ENCODE results near the gene CCL21.
"Not testable (repeated sequence)": the region's sequence is repeated elsewhere in the genome, so short reads cannot be mapped to it uniquely, and the experiment has no call there.

DNA sequence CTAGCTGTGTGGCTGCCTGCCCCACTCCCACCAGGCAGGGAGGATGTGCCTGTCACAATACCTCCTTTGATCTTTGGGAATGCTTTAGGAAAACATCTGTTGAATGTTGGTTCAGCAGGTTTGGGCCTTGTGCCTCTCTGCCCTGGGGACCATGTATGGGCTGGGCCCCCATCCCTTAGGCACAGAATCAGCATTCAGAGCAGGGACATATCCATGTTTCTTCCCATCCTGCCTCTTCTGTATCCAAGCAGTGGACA lies 9.8 kb upstream of the CCL21 start:
- TF ChIP-seq, protein P1, sequence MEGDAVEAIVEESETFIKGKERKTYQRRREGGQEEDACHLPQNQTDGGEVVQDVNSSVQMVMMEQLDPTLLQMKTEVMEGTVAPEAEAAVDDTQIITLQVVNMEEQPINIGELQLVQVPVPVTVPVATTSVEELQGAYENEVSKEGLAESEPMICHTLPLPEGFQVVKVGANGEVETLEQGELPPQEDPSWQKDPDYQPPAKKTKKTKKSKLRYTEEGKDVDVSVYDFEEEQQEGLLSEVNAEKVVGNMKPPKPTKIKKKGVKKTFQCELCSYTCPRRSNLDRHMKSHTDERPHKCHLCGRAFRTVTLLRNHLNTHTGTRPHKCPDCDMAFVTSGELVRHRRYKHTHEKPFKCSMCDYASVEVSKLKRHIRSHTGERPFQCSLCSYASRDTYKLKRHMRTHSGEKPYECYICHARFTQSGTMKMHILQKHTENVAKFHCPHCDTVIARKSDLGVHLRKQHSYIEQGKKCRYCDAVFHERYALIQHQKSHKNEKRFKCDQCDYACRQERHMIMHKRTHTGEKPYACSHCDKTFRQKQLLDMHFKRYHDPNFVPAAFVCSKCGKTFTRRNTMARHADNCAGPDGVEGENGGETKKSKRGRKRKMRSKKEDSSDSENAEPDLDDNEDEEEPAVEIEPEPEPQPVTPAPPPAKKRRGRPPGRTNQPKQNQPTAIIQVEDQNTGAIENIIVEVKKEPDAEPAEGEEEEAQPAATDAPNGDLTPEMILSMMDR (IDR thresholded peaks at IDR 0.05) = not testable (repeated sequence)
- not testable (repeated sequence) for TF ChIP-seq EZH2 (IDR thresholded peaks at IDR 0.05; ENCODE audit: borderline replicate concordance, insufficient read depth, low read depth, low read length, poor library complexity, severe bottlenecking)
